ENCODE data around the gene OBSL1.

GRCh38 chr2:219510512-219511135 is 60.7 kb downstream of the OBSL1 start:
- TF ChIP-seq EP300 (IDR thresholded peaks at IDR 0.05; ENCODE audit: borderline replicate concordance) (no peak), MAX (IDR thresholded peaks at IDR 0.05) (no peak), TEAD4 (IDR thresholded peaks at IDR 0.05) (no peak), CREB1 (IDR thresholded peaks at IDR 0.05; ENCODE audit: low read depth) (no peak)
